NT2/D1 (cell line): Measurements from ENCODE around the gene PPP3CA.

Source experiments
- SUZ12 ChIP-seq: IDR thresholded peaks from 2 replicates; pipeline ENCODE4 v1.6.1; 2011; ENCODE audit not compliant: insufficient read length, insufficient read depth; ENCODE audit errors: extremely low read depth
- YY1 ChIP-seq: IDR thresholded peaks from 2 replicates; pipeline ENCODE4 v1.6.1; 2011; ENCODE audit not compliant: insufficient read length, insufficient read depth
- ZNF274 ChIP-seq: IDR thresholded peaks from 2 replicates; pipeline ENCODE4 v1.6.1; 2011; ENCODE audit warnings: mild to moderate bottlenecking, low read depth, low read length

- no peak for TF ChIP-seq ZNF274
- no peak for TF ChIP-seq YY1
- no peak for TF ChIP-seq SUZ12
Observed at GRCh38 chr4:100981447-100982204, 365.7 kb downstream of the PPP3CA start.
